Measurements from ENCODE around the gene SHD.

Gene SHD

GRCh38 chr19:4326837-4327251 is 47.8 kb downstream of the SHD start:
- TF ChIP-seq BACH2 (CRISPR knock-in tag; IDR thresholded peaks at IDR 0.05; ENCODE audit: borderline replicate concordance) (no peak), ESRRG (CRISPR knock-in tag; IDR thresholded peaks at IDR 0.05) (no peak), TSHZ2 (CRISPR knock-in tag; IDR thresholded peaks at IDR 0.05) (0 out of 2 replicates have a peak, but pooled peaks have one; percentile 14)
- no peak for ATAC-seq

GRCh38 chr19:4327252-4327876 is 48.3 kb downstream of the SHD start:
- TF ChIP-seq TSHZ2 (CRISPR knock-in tag; IDR thresholded peaks at IDR 0.05) (peak; percentile 7; the same call in 1 of the 2 replicates), CSDC2 (CRISPR knock-in tag; IDR thresholded peaks at IDR 0.05) (no peak)
- ATAC-seq, result peak; percentile 82

GRCh38 chr19:4327877-4328242 is 48.8 kb downstream of the SHD start:
- no peak for TF ChIP-seq CSRNP3 (CRISPR knock-in tag; IDR thresholded peaks at IDR 0.05)
- no peak for TF ChIP-seq CREB5 (CRISPR knock-in tag; IDR thresholded peaks at IDR 0.05; ENCODE audit: low read depth)
- no peak for TF ChIP-seq ISL1 (CRISPR knock-in tag; IDR thresholded peaks at IDR 0.05)
- TF ChIP-seq ZFP30 (CRISPR knock-in tag; IDR thresholded peaks at IDR 0.05), result no peak
- TF ChIP-seq OSR1 (CRISPR knock-in tag; IDR thresholded peaks at IDR 0.05), result no peak
- no peak for TF ChIP-seq ZNF8 (CRISPR knock-in tag; IDR thresholded peaks at IDR 0.05)
- TF ChIP-seq TSHZ2 (CRISPR knock-in tag; IDR thresholded peaks at IDR 0.05), result no peak
- TF ChIP-seq ZC3H10 (CRISPR knock-in tag; IDR thresholded peaks at IDR 0.05), result no peak
- TF ChIP-seq ESRRG (CRISPR knock-in tag; IDR thresholded peaks at IDR 0.05), result no peak
- TF ChIP-seq PPARA (CRISPR knock-in tag; IDR thresholded peaks at IDR 0.05; ENCODE audit: borderline replicate concordance), result no peak
- no peak for TF ChIP-seq RARB (CRISPR knock-in tag; IDR thresholded peaks at IDR 0.05)
- no peak for TF ChIP-seq SNAI2 (CRISPR knock-in tag; IDR thresholded peaks at IDR 0.05)
- no peak for TF ChIP-seq ZNF565 (CRISPR knock-in tag; conservative IDR thresholded peaks at IDR 0.05; ENCODE audit: low read depth)
- TF ChIP-seq, protein P1, sequence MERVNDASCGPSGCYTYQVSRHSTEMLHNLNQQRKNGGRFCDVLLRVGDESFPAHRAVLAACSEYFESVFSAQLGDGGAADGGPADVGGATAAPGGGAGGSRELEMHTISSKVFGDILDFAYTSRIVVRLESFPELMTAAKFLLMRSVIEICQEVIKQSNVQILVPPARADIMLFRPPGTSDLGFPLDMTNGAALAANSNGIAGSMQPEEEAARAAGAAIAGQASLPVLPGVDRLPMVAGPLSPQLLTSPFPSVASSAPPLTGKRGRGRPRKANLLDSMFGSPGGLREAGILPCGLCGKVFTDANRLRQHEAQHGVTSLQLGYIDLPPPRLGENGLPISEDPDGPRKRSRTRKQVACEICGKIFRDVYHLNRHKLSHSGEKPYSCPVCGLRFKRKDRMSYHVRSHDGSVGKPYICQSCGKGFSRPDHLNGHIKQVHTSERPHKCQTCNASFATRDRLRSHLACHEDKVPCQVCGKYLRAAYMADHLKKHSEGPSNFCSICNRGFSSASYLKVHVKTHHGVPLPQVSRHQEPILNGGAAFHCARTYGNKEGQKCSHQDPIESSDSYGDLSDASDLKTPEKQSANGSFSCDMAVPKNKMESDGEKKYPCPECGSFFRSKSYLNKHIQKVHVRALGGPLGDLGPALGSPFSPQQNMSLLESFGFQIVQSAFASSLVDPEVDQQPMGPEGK (CRISPR knock-in tag; IDR thresholded peaks at IDR 0.05; ENCODE audit: borderline replicate concordance), result no peak
- no peak for TF ChIP-seq ZNF70 (CRISPR knock-in tag; IDR thresholded peaks at IDR 0.05)
- no peak for TF ChIP-seq GLIS3 (CRISPR knock-in tag; IDR thresholded peaks at IDR 0.05)
- TF ChIP-seq TOX (CRISPR knock-in tag; IDR thresholded peaks at IDR 0.05; ENCODE audit: borderline replicate concordance), result no peak
- ATAC-seq, result peak; percentile 35
